GM21619 (cell line): Measurements from ENCODE around the gene CAMK1.
"Not testable (repeated sequence)": the region's sequence is repeated elsewhere in the genome, so short reads cannot be mapped to it uniquely, and the experiment has no call there.

Source experiments
- ATAC-seq: cut with Tn5 transposase; IDR thresholded peaks from one replicate; pipeline ENCODE4 v1.9.1; 2021; ENCODE audit not compliant: unreplicated experiment

Gene CAMK1

GRCh38 chr3:9776896-9777693 lies 7.3 kb upstream of the CAMK1 start:
- no peak for ATAC-seq

GRCh38 chr3:9771007-9771406 lies 1.3 kb upstream of the CAMK1 start:
- ATAC-seq, result not testable (repeated sequence)

- ATAC-seq, result no peak
These were observed 597 bp upstream of the CAMK1 start for GRCh38 chr3:9770276-9770812.

- ATAC-seq, result no peak
These were observed 735 bp downstream of the CAMK1 start for GRCh38 chr3:9769012-9769411.

GRCh38 chr3:9768141-9768775 lies 1.5 kb downstream of the CAMK1 start:
- no peak for ATAC-seq

GRCh38 chr3:9767418-9767817 lies 2.3 kb downstream of the CAMK1 start:
- no peak for ATAC-seq

- ATAC-seq, result no peak
These were observed 3.9 kb downstream of the CAMK1 start for GRCh38 chr3:9765865-9766264.

- ATAC-seq, result no peak
These were observed 6.9 kb downstream of the CAMK1 start for GRCh38 chr3:9762871-9763270.

- no peak for ATAC-seq
These were observed 7.8 kb downstream of the CAMK1 start for GRCh38 chr3:9761919-9762318.

- no peak for ATAC-seq
These were observed 8.8 kb downstream of the CAMK1 start for GRCh38 chr3:9760779-9761505.

GRCh38 chr3:9757427-9757826 lies 12.3 kb downstream of the CAMK1 start:
- ATAC-seq, result no peak

- no peak for ATAC-seq
These were observed 15.1 kb downstream of the CAMK1 start for GRCh38 chr3:9754678-9755077.

- no peak for ATAC-seq
These were observed 19.0 kb downstream of the CAMK1 start for GRCh38 chr3:9750556-9751411.

- ATAC-seq, result peak; percentile 88
These were observed 19.8 kb downstream of the CAMK1 start, which contains the start of gene OGG1 for GRCh38 chr3:9749645-9750555. TSS of gene OGG1 (plus strand) at chr3:9749952. CDS start at chr3:9750287, 335 bp downstream.

GRCh38 chr3:9749296-9749644 lies 20.5 kb downstream of the CAMK1 start:
- ATAC-seq, result no peak

GRCh38 chr3:9748031-9748430 lies 21.7 kb downstream of the CAMK1 start:
- no peak for ATAC-seq

- no peak for ATAC-seq
These were observed 22.5 kb downstream of the CAMK1 start for GRCh38 chr3:9747267-9747666.

GRCh38 chr3:9746330-9746729 lies 23.4 kb downstream of the CAMK1 start:
- no peak for ATAC-seq

GRCh38 chr3:9745521-9745920 lies 24.2 kb downstream of the CAMK1 start:
- ATAC-seq, result no peak

GRCh38 chr3:9744162-9744561 lies 25.6 kb downstream of the CAMK1 start:
- ATAC-seq, result no peak
